Natural killer cell (primary cell): ENCODE results near the gene MRM2. TPM values are rescaled to one million over a fixed set of nuclear protein-coding genes. Genes with fewer than 3 reads are reported as not detected.
"Not testable (repeated sequence)": the region's sequence is repeated elsewhere in the genome, so short reads cannot be mapped to it uniquely, and the experiment has no call there.

Experiments used
- ATAC-seq, 3 donors: fragments of 150-1000 bp in 2 of 3; fragments of 200-7000 bp in 1 of 3; cut with Tn5 transposase; 1 replicate in 1 of 3; 2 replicates in 2 of 3; pipeline ENCODE4 v1.10.0; 2021; ENCODE audit warnings: mild to moderate bottlenecking in 2 of 3, moderate library complexity in 2 of 3
- DNase-seq, 2 donors: peaks; one replicate each; pipeline versions ENCODE4 v3.0.0 to v3.0.0-alpha.2; 2013 to 2021; ENCODE audit warnings: mixed read lengths in 1 of 2
- H3K27ac ChIP-seq: one replicate; pipeline ENCODE4 v1.5.1; 2013; ENCODE audit warnings: mild to moderate bottlenecking, low read length
- H3K27me3 ChIP-seq: one replicate; pipeline ENCODE4 v1.6.1; 2013; ENCODE audit warnings: low read length; ENCODE audit not compliant: control insufficient read depth, insufficient read depth
- H3K36me3 ChIP-seq: one replicate; pipeline ENCODE4 v1.6.1; 2013; ENCODE audit warnings: low read length; ENCODE audit not compliant: control insufficient read depth, insufficient read depth
- H3K4me1 ChIP-seq: one replicate; pipeline ENCODE4 v1.6.1; 2013; ENCODE audit warnings: low read length; ENCODE audit not compliant: control insufficient read depth, insufficient read depth
- H3K4me3 ChIP-seq: one replicate; pipeline ENCODE4 v1.5.1; 2013; ENCODE audit warnings: low read length
- H3K9me3 ChIP-seq: one replicate; pipeline ENCODE4 v1.6.1; 2013; ENCODE audit warnings: low read length; ENCODE audit not compliant: control insufficient read depth, insufficient read depth
- H3K27ac Mint-ChIP-seq, 2 donors: one replicate each; pipeline ENCODE4 v1.8.0; 2022; ENCODE audit warnings: mild to moderate bottlenecking in 2 of 2, mixed read lengths in 2 of 2, moderate library complexity in 1 of 2
- H3K27me3 Mint-ChIP-seq, 2 donors: one replicate each; pipeline ENCODE4 v1.8.0; 2022; ENCODE audit warnings: low read depth in 2 of 2, mixed read lengths in 2 of 2
- H3K36me3 Mint-ChIP-seq: one replicate; pipeline ENCODE4 v1.8.0; 2022; ENCODE audit warnings: mixed read lengths
- H3K4me1 Mint-ChIP-seq, 2 donors: one replicate each; pipeline ENCODE4 v1.8.0; 2022; ENCODE audit warnings: mixed read lengths in 2 of 2
- H3K4me3 Mint-ChIP-seq: one replicate; pipeline ENCODE4 v1.8.0; 2022; ENCODE audit warnings: mild to moderate bottlenecking, moderate library complexity, mixed read lengths
- H3K9me3 Mint-ChIP-seq, 2 donors: one replicate each; pipeline ENCODE4 v1.8.0; 2022; ENCODE audit warnings: mixed read lengths in 2 of 2
- WGBS: methylation state at CpG from one replicate; pipeline ENCODE4 v1.1.7; 2013; ENCODE audit warnings: missing lambda C conversion rate; ENCODE audit not compliant: insufficient coverage; 5-methylcytosine and 5-hydroxymethylcytosine counted together
- intact Hi-C: fragments of 100-400 bp; cut with micrococcal nuclease; formaldehyde crosslinking; loops from one replicate; pipeline ENCODE4 v1.14.2; 2022
- total RNA-seq, 4 donors: library from RNA; stranded (reverse); fragments of 120-200 nt in 1 of 4; gene quantifications; one replicate each; pipeline versions ENCODE4 v1.2.3 to v1.2.4, GENCODE V29; 2013 to 2022
- TF ChIP-seq, protein P1 (sequence below): fragments of 200-600 bp; IDR thresholded peaks from one replicate; pipeline ENCODE4 v1.8.0; 2022; ENCODE audit warnings: antibody characterized with exemption

Gene MRM2
- total RNA-seq, 3 donors from 2014 or later (not counting 1 experiment from before 2014, with no cell fraction given) = 7.9 to 12.0 (median 10.0) TPM

DNA sequence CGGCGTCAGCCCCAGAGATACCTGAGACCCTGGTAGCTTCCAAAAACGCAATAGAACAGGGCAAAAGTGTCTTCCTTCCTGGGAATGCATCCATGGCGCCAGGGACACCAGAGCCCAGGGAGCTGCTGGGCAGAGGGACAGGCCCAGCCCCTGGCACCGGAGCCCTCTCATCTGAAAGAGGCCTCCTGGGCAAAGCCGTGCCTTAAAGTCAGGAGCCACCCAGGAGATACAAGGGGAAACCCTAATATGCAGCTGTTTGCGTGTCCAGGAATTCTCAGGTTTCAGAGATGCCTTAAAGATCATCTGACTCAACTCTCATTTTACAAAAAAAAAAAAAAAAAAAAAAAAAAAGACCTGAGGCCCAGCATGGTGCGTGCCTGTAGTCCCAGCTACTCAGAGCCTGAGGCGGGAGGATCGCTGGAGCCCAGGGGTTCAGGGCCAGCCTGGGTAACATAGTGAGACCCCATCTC lies 28.0 kb upstream of the MRM2 start:
- Mint-ChIP-seq H3K4me3 (no peak overlapping the region), H3K27ac (no peak overlapping the region), H3K27me3 (no peaks in the 10 kb centered on the region), H3K36me3 (no peaks in the 10 kb centered on the region), H3K9me3 (no peaks in the 10 kb centered on the region), H3K4me1 (no peaks in the 10 kb centered on the region)
- DNase-seq (no peak), ATAC-seq (no peak)
- Histone ChIP-seq H3K9me3 (no peaks in the 10 kb centered on the region), H3K4me3 (no peak overlapping the region), H3K27me3 (no peaks in the 10 kb centered on the region), H3K27ac (no peak overlapping the region), H3K36me3 (peaks cover 6% of the 10 kb centered on the region), H3K4me1 (no peaks in the 10 kb centered on the region)
- WGBS = 95% methylated on average over 10 of the region's 10 CpGs
- intact Hi-C loops = no loop called here
- TF ChIP-seq, protein P1, sequence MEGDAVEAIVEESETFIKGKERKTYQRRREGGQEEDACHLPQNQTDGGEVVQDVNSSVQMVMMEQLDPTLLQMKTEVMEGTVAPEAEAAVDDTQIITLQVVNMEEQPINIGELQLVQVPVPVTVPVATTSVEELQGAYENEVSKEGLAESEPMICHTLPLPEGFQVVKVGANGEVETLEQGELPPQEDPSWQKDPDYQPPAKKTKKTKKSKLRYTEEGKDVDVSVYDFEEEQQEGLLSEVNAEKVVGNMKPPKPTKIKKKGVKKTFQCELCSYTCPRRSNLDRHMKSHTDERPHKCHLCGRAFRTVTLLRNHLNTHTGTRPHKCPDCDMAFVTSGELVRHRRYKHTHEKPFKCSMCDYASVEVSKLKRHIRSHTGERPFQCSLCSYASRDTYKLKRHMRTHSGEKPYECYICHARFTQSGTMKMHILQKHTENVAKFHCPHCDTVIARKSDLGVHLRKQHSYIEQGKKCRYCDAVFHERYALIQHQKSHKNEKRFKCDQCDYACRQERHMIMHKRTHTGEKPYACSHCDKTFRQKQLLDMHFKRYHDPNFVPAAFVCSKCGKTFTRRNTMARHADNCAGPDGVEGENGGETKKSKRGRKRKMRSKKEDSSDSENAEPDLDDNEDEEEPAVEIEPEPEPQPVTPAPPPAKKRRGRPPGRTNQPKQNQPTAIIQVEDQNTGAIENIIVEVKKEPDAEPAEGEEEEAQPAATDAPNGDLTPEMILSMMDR = no peak

DNA sequence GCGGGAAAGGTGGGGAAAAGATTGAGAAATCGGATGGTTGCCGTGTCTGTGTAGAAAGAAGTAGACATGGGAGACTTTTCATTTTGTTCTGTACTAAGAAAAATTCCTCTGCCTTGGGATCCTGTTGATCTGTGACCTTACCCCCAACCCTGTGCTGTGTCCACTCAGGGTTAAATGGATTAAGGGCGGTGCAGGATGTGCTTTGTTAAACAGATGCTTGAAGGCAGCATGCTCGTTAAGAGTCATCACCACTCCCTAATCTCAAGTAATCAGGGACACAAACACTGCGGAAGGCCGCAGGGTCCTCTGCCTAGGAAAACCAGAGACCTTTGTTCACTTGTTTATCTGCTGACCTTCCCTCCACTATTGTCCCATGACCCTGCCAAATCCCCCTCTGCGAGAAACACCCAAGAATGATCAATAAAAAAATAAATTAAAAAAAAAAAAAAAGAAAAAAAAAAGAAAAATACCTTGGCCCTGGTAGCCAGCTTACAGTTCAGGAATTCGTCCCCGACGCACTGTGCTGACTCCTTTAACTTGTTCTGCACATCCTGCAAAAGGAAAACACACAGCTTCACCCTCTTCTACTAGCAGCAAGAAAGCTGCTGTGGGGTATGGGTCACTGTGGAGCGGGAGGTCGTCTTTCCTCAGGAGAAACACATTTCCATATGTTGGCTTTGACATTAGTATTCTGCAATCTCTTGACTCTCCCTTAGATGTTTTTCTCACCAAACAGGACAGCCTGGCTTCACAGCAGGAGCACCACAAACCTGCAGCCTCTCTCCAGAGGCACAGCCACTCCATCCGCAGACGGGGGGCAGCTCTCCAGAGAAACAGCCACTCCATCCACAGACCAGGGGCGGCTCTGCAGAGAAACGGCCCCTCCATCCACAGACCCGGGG lies 27.3 kb upstream of the MRM2 start:
- H3K4me3 Mint-ChIP-seq, H3K4me1 Mint-ChIP-seq, ATAC-seq, H3K27ac ChIP-seq, H3K36me3 ChIP-seq, H3K27me3 ChIP-seq, H3K36me3 Mint-ChIP-seq, H3K27me3 Mint-ChIP-seq, DNase-seq, H3K4me3 ChIP-seq, H3K9me3 ChIP-seq, H3K27ac Mint-ChIP-seq, H3K9me3 Mint-ChIP-seq, intact Hi-C loops, H3K4me1 ChIP-seq: not testable (repeated sequence)
- WGBS = 88% methylated on average over 8 of the region's 18 CpGs

DNA sequence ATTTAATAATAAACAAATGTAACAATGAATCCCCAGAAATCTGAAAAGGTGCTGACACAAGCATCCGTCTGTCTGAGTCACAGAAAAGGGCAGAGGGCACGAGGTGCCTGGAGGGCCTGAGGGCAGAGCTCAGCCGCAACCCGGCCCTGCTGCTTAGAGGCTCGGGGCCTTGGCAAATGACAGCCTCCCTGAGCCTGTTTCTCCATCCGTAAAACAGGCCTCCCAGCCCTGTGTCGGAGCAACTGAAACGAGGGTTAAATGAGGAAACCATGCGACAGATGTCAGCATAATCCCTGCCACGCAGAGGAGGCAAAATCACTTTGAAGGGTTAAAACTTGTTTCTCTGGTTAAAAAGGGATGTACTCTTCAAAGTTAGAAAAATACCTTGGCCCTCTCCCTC lies 24.9 kb upstream of the MRM2 start:
- H3K27ac Mint-ChIP-seq = no peak overlapping the region
- DNase-seq (no peak), ATAC-seq (no peak)
- Histone ChIP-seq H3K4me1 (peaks cover 4% of the 10 kb centered on the region), H3K27ac (no peak overlapping the region), H3K27me3 (no peaks in the 10 kb centered on the region), H3K36me3 (peaks cover 9% of the 10 kb centered on the region), H3K9me3 (no peaks in the 10 kb centered on the region), H3K4me3 (no peak overlapping the region)
- intact Hi-C loops = no loop called here
- no peaks in the 10 kb centered on the region for H3K36me3 Mint-ChIP-seq
- WGBS = 91% methylated on average over 10 of the region's 10 CpGs
- TF ChIP-seq, protein P1 = no peak
- H3K9me3 Mint-ChIP-seq = no peaks in the 10 kb centered on the region
- no peaks in the 10 kb centered on the region for H3K27me3 Mint-ChIP-seq
- no peak overlapping the region for H3K4me3 Mint-ChIP-seq
- peaks cover 0 to 2% of the 10 kb centered on the region in 2 donors for H3K4me1 Mint-ChIP-seq

DNA sequence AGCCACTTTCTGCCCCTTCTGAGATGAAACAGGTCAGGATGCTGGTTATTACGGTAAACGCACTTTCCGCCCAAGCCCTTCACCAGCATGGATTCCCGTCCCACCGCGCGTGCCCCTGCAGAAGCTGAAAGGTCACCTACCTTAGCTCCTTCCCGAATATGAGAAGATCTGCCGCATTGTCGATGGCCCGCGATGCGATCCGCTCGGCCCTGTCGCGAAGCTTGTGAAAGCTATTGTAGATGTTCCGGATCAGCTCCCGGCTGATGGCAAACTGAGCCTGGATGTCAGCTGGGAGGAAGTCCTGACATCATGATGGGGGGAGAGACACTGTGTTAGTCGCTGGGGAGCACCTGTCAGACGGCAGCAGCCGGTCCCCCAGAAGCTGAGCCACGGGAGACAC lies 22.2 kb upstream of the MRM2 start:
- ATAC-seq = no peak
- H3K27me3 ChIP-seq = no peaks in the 10 kb centered on the region
- no peaks in the 10 kb centered on the region for H3K27me3 Mint-ChIP-seq
- no peak overlapping the region for H3K27ac ChIP-seq
- no peaks in the 10 kb centered on the region for H3K9me3 ChIP-seq
- H3K4me3 ChIP-seq = no peak overlapping the region
- 97% methylated on average over 23 of the region's 23 CpGs for WGBS
- H3K4me3 Mint-ChIP-seq = no peak overlapping the region
- intact Hi-C loops = no loop called here
- peaks cover 20% of the 10 kb centered on the region for H3K4me1 ChIP-seq
- DNase-seq = no peak
- peaks cover 3% of the 10 kb centered on the region for H3K36me3 ChIP-seq
- TF ChIP-seq, protein P1 = no peak
- H3K36me3 Mint-ChIP-seq = no peaks in the 10 kb centered on the region
- H3K27ac Mint-ChIP-seq = no peak overlapping the region
- H3K9me3 Mint-ChIP-seq = no peaks in the 10 kb centered on the region
- H3K4me1 Mint-ChIP-seq = peaks cover 9 to 17% of the 10 kb centered on the region in 2 donors
